ENCODE results near the gene TRAPPC2.
A peak's percentile ranks its signal among the peaks of the same experiment; 100 is the strongest.

TRAPPC2 gene

DNA sequence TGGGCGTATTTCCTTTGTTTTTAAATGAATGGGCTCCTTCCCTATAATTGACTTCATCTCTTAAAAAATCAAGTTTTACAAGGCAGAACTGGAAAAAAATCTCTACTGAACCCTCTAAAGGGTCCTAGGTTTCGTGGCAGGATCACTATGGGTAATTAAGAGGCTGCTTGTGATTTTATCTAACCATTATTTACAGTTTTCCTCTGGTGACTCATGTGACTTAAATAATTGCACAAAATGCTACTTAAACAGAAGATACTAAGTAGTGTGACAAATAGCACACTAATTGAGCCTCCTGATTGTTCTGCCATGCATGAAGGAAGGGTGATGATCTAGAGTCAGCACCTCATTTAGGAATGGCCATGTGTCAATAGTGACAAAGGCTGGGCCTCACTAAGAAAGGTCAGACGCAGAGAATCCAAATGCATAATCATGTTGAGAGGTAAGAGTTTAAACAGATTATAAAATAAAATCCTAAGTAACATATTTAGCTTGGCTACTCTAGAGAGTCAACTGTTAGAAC, 35.7 kb upstream of the TRAPPC2 start:
- DNase-seq (ENCODE audit: extremely low read depth, low read depth) = no peak
- H3K4me3 ChIP-seq (replicated peaks; ENCODE audit: low read depth, low read length) = no peak overlapping the region
- TF ChIP-seq, protein P1, sequence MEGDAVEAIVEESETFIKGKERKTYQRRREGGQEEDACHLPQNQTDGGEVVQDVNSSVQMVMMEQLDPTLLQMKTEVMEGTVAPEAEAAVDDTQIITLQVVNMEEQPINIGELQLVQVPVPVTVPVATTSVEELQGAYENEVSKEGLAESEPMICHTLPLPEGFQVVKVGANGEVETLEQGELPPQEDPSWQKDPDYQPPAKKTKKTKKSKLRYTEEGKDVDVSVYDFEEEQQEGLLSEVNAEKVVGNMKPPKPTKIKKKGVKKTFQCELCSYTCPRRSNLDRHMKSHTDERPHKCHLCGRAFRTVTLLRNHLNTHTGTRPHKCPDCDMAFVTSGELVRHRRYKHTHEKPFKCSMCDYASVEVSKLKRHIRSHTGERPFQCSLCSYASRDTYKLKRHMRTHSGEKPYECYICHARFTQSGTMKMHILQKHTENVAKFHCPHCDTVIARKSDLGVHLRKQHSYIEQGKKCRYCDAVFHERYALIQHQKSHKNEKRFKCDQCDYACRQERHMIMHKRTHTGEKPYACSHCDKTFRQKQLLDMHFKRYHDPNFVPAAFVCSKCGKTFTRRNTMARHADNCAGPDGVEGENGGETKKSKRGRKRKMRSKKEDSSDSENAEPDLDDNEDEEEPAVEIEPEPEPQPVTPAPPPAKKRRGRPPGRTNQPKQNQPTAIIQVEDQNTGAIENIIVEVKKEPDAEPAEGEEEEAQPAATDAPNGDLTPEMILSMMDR (IDR thresholded peaks at IDR 0.05; ENCODE audit: low read depth, low read length, missing control alignments) = no peak

DNA sequence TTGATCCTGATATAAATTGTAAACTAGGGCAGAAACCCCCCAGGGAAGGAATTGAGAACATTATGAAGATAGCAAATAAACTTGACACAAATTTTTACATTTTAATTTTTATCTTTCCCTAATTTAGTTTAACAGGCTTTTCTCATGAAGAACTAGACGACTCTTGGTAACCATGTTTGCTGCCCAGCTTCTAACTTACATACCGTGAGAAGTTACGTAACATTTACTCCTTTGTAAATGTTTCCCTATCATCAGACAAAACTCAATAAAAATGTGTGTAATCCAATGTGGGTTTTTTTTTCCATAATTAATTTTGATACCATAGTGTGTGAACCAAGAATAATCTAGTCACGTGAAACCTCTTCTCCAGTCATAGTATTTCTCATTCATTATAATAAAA, 34.5 kb upstream of the TRAPPC2 start:
- TF ChIP-seq, protein P1 (IDR thresholded peaks at IDR 0.05; ENCODE audit: low read depth, low read length, missing control alignments) = no peak
- H3K4me3 ChIP-seq (replicated peaks; ENCODE audit: low read depth, low read length) = no peak overlapping the region
- DNase-seq (ENCODE audit: extremely low read depth, low read depth) = no peak

DNA sequence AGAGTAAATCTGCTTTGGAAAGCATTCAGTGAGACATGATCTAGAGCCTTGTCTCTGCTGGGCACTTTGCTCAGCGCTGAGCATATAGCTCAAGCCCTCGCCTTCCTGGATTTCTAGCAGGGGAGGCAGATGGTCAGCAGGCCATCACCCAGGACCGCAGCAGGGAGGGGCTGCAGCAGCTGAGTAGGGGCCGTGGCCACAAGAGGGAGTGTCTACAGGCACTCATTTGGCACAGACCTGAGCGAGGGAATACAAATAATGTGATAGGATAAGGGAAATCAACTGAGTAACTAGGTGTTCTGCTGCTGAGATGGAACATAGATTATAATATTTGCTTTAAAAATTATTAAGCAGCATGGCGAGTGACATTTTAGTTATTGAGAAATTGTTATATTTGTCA, 30.3 kb upstream of the TRAPPC2 start:
- no peak overlapping the region for H3K4me3 ChIP-seq (replicated peaks; ENCODE audit: low read depth, low read length)
- no peak for DNase-seq (ENCODE audit: extremely low read depth, low read depth)
- TF ChIP-seq, protein P1 (IDR thresholded peaks at IDR 0.05; ENCODE audit: low read depth, low read length, missing control alignments) = peak; percentile 25

DNA sequence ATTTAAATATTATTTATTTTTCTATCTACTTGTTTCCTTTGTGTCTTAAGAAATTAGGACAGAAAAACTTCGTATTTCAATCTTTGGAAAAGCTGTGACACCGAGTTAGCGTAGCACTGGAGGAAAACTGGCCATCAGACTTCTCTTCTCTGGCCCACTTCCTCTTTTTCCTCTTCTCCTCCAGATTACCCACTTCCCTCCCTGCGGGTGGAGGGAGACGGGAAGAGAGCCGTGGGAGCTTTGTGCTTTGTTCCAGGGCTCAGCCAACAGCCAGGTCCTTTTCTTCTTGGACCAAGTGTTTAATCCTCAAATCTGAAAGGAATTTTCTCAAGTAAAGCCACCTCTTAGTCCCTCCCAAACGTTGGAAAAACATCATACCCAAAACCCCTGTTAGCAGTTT, 29.9 kb upstream of the TRAPPC2 start:
- no peak overlapping the region for H3K4me3 ChIP-seq (replicated peaks; ENCODE audit: low read depth, low read length)
- no peak for DNase-seq (ENCODE audit: extremely low read depth, low read depth)
- TF ChIP-seq, protein P1 (IDR thresholded peaks at IDR 0.05; ENCODE audit: low read depth, low read length, missing control alignments) = no peak

DNA sequence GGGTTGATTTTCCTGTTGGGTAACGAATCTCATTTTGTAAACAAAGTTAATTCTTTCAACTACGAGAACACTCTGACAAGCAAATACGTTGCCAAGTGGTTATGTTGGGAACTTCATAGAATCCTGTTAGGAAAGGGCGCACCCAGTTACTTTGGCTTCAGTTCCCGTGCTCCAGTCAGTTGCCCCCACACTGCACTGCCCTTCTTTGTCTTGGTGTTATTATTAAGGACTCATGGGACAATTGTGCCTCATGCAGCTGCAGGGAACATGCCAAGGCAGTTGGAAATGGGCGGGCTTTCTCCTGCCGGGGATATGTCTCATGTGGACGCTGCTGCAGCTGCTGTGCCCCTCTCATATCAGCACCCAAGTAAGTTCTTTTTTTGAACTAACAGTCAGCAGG, 29.1 kb upstream of the TRAPPC2 start:
- TF ChIP-seq, protein P1 (IDR thresholded peaks at IDR 0.05; ENCODE audit: low read depth, low read length, missing control alignments) = no peak
- DNase-seq (ENCODE audit: extremely low read depth, low read depth) = no peak
- no peak overlapping the region for H3K4me3 ChIP-seq (replicated peaks; ENCODE audit: low read depth, low read length)

DNA sequence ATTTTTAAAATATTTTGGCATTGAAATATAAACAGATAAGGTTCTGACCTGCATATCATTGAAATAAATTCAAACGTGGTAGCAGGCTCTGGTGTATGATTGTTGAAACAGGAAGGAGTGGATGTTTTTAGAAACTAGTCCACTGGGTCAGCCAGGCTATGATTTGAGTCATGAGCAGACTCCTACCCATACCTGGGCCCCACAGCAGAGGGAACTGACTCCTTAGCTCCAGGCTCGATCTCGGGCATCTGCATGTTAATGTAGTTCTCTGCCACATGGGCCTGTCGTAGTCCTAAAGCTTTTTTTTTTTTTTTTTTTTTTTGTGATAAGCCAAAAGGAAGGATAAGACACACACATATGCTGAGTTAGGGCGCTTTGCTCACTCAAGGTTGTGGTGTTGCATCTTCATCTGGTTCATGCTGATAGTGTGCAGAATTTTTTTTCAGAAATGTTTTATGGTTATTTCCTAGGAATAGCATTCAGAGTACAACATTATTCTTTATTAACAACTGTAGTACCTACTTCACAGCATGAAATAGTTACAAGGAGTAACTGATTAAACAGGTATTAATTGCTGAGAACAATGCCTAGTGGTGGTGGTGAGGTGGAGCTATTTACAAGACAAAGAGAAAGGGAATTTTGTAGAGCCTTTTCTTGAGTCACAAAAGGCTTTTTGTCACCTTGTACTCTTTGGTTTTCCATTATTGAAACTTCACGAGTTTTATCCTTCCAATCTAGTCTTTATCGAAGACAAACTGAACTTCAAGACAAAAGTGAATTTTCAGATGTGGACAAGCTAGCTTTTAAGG, 27.4 kb upstream of the TRAPPC2 start:
- DNase-seq (ENCODE audit: extremely low read depth, low read depth) = no peak
- H3K4me3 ChIP-seq (replicated peaks; ENCODE audit: low read depth, low read length) = no peak overlapping the region
- TF ChIP-seq, protein P1 (IDR thresholded peaks at IDR 0.05; ENCODE audit: low read depth, low read length, missing control alignments) = no peak

Data from HFF-Myc (cell line).